GM23338 (cell line): ENCODE results near the gene SLC37A1. TPM values are rescaled to one million over a fixed set of nuclear protein-coding genes. Genes with fewer than 3 reads are reported as not detected.

Experiments used
- ATAC-seq: fragments of 200-7000 bp; cut with Tn5 transposase; 3 replicates; pipeline ENCODE4 v1.9.1; 2020
- DNase-seq: peaks from one replicate; pipeline ENCODE4 v3.0.0-alpha.2; 2015; ENCODE audit warnings: low spot score
- H2AFZ ChIP-seq: fragments of 200-600 bp; sonication (generic); 2 replicates; pipeline ENCODE4 v1.8.0; 2016; ENCODE audit warnings: antibody characterized with exemption, mild to moderate bottlenecking, moderate library complexity
- H3F3A ChIP-seq: fragments of 200-600 bp; sonication (generic); replicated peaks from 2 replicates; pipeline ENCODE4 v1.8.0; 2017; ENCODE audit warnings: antibody characterized with exemption, mixed run types, low read depth
- H3K27ac ChIP-seq: fragments of 200-600 bp; sonication (generic); 2 replicates; pipeline ENCODE4 v1.6.1; 2016; ENCODE audit warnings: low read depth
- H3K27me3 ChIP-seq: fragments of 200-600 bp; sonication (generic); 2 replicates; pipeline ENCODE4 v1.8.0; 2016; ENCODE audit warnings: mild to moderate bottlenecking, mixed run types, moderate library complexity; ENCODE audit not compliant: insufficient read depth
- H3K36me3 ChIP-seq: fragments of 200-600 bp; sonication (generic); 2 replicates; pipeline ENCODE4 v1.8.0; 2016; ENCODE audit warnings: mild to moderate bottlenecking; ENCODE audit not compliant: insufficient read depth
- H3K4me1 ChIP-seq: fragments of 200-600 bp; sonication (generic); 2 replicates; pipeline ENCODE4 v1.8.0; 2016; ENCODE audit warnings: mild to moderate bottlenecking, moderate library complexity; ENCODE audit not compliant: insufficient read depth
- H3K4me2 ChIP-seq: fragments of 200-600 bp; sonication (generic); 2 replicates; pipeline ENCODE4 v1.7.1; 2017; ENCODE audit warnings: mixed run types
- H3K4me3 ChIP-seq: fragments of 200-600 bp; sonication (generic); 2 replicates; pipeline ENCODE4 v1.6.1; 2016; ENCODE audit warnings: mixed run types
- H3K79me2 ChIP-seq: fragments of 200-600 bp; sonication (generic); replicated peaks from 2 replicates; pipeline ENCODE4 v1.8.0; 2017; ENCODE audit warnings: mild to moderate bottlenecking; ENCODE audit not compliant: insufficient read depth
- H3K9me2 ChIP-seq: fragments of 200-600 bp; sonication (generic); 2 replicates; pipeline ENCODE4 v1.8.0; 2017; ENCODE audit not compliant: insufficient read depth
- H4K20me1 ChIP-seq: fragments of 200-600 bp; sonication (generic); replicated peaks from 2 replicates; pipeline ENCODE4 v1.8.0; 2017; ENCODE audit warnings: mild to moderate bottlenecking; ENCODE audit not compliant: insufficient read depth
- H3K27ac Mint-ChIP-seq: 2 replicates; pipeline ENCODE4 v1.8.0; 2020; ENCODE audit warnings: inconsistent platforms, mild to moderate bottlenecking, moderate library complexity, mixed read lengths
- H3K27me3 Mint-ChIP-seq: 3 replicates; pipeline ENCODE4 v1.8.0; 2022; ENCODE audit warnings: low read depth, mild to moderate bottlenecking, moderate library complexity, mixed read lengths, inconsistent platforms; ENCODE audit not compliant: insufficient read depth, poor library complexity
- H3K36me3 Mint-ChIP-seq: 3 replicates; pipeline ENCODE4 v1.8.0; 2021; ENCODE audit warnings: low read depth, mild to moderate bottlenecking, inconsistent platforms, moderate library complexity, mixed read lengths
- H3K4me1 Mint-ChIP-seq: 3 replicates; pipeline ENCODE4 v1.8.0; 2020; ENCODE audit warnings: mild to moderate bottlenecking, inconsistent platforms, mixed read lengths
- H3K4me3 Mint-ChIP-seq: 3 replicates; pipeline ENCODE4 v1.8.0; 2021; ENCODE audit warnings: moderate library complexity, mild to moderate bottlenecking, inconsistent platforms, mixed read lengths
- H3K9me3 Mint-ChIP-seq: 3 replicates; pipeline ENCODE4 v1.8.0; 2020; ENCODE audit warnings: moderate library complexity, mild to moderate bottlenecking, inconsistent platforms, mixed read lengths
- CREB1 ChIP-seq: fragments of 250-450 bp; sonication (Bioruptor Pico); IDR thresholded peaks from 2 replicates; pipeline ENCODE4 v1.5.0; 2020; ENCODE audit warnings: low read depth, mild to moderate bottlenecking, moderate library complexity
- ETS1 ChIP-seq: IDR thresholded peaks from 2 replicates; pipeline ENCODE4 v1.6.1; 2016; ENCODE audit warnings: antibody characterized with exemption
- REST ChIP-seq: IDR thresholded peaks from one replicate; pipeline ENCODE4 v1.6.1; 2018; ENCODE audit warnings: antibody characterized with exemption; ENCODE audit not compliant: unreplicated experiment
- STAT1 ChIP-seq: IDR thresholded peaks from one replicate; pipeline ENCODE4 v1.6.1; 2016; ENCODE audit warnings: antibody characterized with exemption; ENCODE audit not compliant: unreplicated experiment
- ZNF114 ChIP-seq: fragments of 250-450 bp; sonication (Bioruptor Pico); IDR thresholded peaks from 2 replicates; pipeline ENCODE4 v1.5.0; 2020; ENCODE audit warnings: mild to moderate bottlenecking, moderate library complexity
- ZNF462 ChIP-seq: fragments of 250-450 bp; sonication (Bioruptor Pico); IDR thresholded peaks from 2 replicates; pipeline ENCODE4 v1.5.0; 2020; ENCODE audit warnings: mild to moderate bottlenecking, moderate library complexity
- polyA plus RNA-seq: library from polyadenylated mRNA; unstranded; fragments of >200 nt; fragmentation: Nextera tagmentation; extraction: Ambion mirVana; gene quantifications from 2 replicates; pipeline ENCODE4 v1.2.1, GENCODE V29; 2016
- total RNA-seq: library from RNA; depleted of rRNA; stranded (reverse); fragments of >200 nt; shearing (Covaris generic); gene quantifications from 2 replicates; pipeline ENCODE4 v1.2.3, GENCODE V29; 2014
- TF ChIP-seq, protein P1 (sequence below), 2 experiments: fragments of 200-600 bp in 1 of 2; sonication (generic) in 1 of 2; conservative IDR thresholded peaks; 2 replicates each; pipeline versions ENCODE4 v1.5.1 to v1.6.1; 2016 to 2017; ENCODE audit warnings: antibody characterized with exemption in 2 of 2, low read depth in 2 of 2, mild to moderate bottlenecking in 2 of 2, moderate library complexity in 1 of 2

SLC37A1 gene
- total and polyA plus RNA-seq, 2 experiments from 2014 or later: 14.0 to 30.3 TPM

- TF ChIP-seq ZNF462 (no peak), ETS1 (no peak)
- TF ChIP-seq, protein P1, sequence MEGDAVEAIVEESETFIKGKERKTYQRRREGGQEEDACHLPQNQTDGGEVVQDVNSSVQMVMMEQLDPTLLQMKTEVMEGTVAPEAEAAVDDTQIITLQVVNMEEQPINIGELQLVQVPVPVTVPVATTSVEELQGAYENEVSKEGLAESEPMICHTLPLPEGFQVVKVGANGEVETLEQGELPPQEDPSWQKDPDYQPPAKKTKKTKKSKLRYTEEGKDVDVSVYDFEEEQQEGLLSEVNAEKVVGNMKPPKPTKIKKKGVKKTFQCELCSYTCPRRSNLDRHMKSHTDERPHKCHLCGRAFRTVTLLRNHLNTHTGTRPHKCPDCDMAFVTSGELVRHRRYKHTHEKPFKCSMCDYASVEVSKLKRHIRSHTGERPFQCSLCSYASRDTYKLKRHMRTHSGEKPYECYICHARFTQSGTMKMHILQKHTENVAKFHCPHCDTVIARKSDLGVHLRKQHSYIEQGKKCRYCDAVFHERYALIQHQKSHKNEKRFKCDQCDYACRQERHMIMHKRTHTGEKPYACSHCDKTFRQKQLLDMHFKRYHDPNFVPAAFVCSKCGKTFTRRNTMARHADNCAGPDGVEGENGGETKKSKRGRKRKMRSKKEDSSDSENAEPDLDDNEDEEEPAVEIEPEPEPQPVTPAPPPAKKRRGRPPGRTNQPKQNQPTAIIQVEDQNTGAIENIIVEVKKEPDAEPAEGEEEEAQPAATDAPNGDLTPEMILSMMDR (conservative IDR thresholded peaks at IDR 0.05; ENCODE audit: low read depth in 2 of 2): no peak
Measured at GRCh38 chr21:42619166-42619565, 105.5 kb downstream of the SLC37A1 start (continued).

GRCh38 chr21:42619841-42620240 is 106.2 kb downstream of the SLC37A1 start:
- H3K27ac Mint-ChIP-seq: no peak overlapping the region
- no peaks in the 10 kb centered on the region; the same call in 1 of the 2 replicates for H3K4me1 ChIP-seq
- ATAC-seq (no peak), DNase-seq (no peak)
- peaks cover 7% of the 10 kb centered on the region for H3K4me1 Mint-ChIP-seq
- no peak overlapping the region for H3K4me3 ChIP-seq
- no peaks in the 10 kb centered on the region for H3K36me3 Mint-ChIP-seq
- H3K27me3 ChIP-seq: no peaks in the 10 kb centered on the region
- H3K27ac ChIP-seq: no peak overlapping the region
- H3K9me3 Mint-ChIP-seq: no peaks in the 10 kb centered on the region; the same call in 2 of the 3 replicates
- no peak for TF ChIP-seq ZNF114
- no peak for TF ChIP-seq CREB1 (CRISPR knock-in tag)
- no peak for TF ChIP-seq REST
- no peak for TF ChIP-seq STAT1
- peaks cover 8% of the 10 kb centered on the region for H3K27me3 Mint-ChIP-seq
- no peaks in the 10 kb centered on the region for H4K20me1 ChIP-seq
- H2AFZ ChIP-seq: no peak overlapping the region
- no peak overlapping the region for H3K4me3 Mint-ChIP-seq
- no peak overlapping the region for H3K4me2 ChIP-seq
- no peaks in the 10 kb centered on the region for H3K9me2 ChIP-seq
- H3K79me2 ChIP-seq: no peaks in the 10 kb centered on the region
- H3F3A ChIP-seq: 0 out of 2 replicates have a peak, but pooled peaks cover 2% of the 10 kb centered on the region
- H3K36me3 ChIP-seq: no peaks in the 10 kb centered on the region
